Endothelial cell of umbilical vein (primary cell): ENCODE measurements around the gene TK2. TPM values are rescaled to one million over a fixed set of nuclear protein-coding genes. Genes with fewer than 3 reads are reported as not detected.

Experiments
- BruUV-seq: library from RNA; stranded (reverse); fragments of 400-500 nt; replicated peaks from 2 replicates; lab custom pipeline; 2021; lab: Mats Ljungman, UMichigan
- CTCF ChIA-PET: fragments of 300-600, 350-600 bp; sonication (Branson Sonifier 250); formaldehyde crosslinking; loops from one replicate; lab custom pipeline; 2021; ENCODE audit warnings: antibody characterized with exemption, inconsistent platforms; lab: Charles Lee
- POLR2A ChIA-PET: fragments of 300-600, 350-600 bp; sonication (Branson Sonifier 250); formaldehyde crosslinking; loops from one replicate; lab custom pipeline; 2021; ENCODE audit warnings: antibody characterized with exemption, inconsistent platforms; lab: Charles Lee
- DNase-seq: peaks from one replicate; pipeline ENCODE4 v3.0.0-alpha.2; 2011; ENCODE audit warnings: low read depth, low spot score
- FAIRE-seq: peaks from 2 replicates; lab custom pipeline; 2011; peaks lifted over from hg19 to GRCh38; lab: Jason Lieb, UNC
- H2AFZ ChIP-seq: 2 replicates; pipeline ENCODE4 v1.6.0; 2012; ENCODE audit warnings: low read depth, low read length, control low read depth, inconsistent platforms
- H3K27ac ChIP-seq: 2 replicates; pipeline ENCODE4 v1.5.1; 2011; ENCODE audit warnings: low read depth, mild to moderate bottlenecking, control low read depth, low read length, moderate library complexity; ENCODE audit not compliant: insufficient read depth
- H3K27me3 ChIP-seq, 2 experiments: 2 replicates each; pipeline versions ENCODE4 v1.6.0 to v1.6.1; 2011; ENCODE audit warnings: low read length in 2 of 2, mixed read lengths in 1 of 2; ENCODE audit not compliant: control insufficient read depth in 2 of 2, insufficient read depth in 2 of 2
- H3K36me3 ChIP-seq, 2 experiments: 2 replicates in 1 of 2; 3 replicates in 1 of 2; pipeline ENCODE4 v1.5.1; 2011; ENCODE audit warnings: low read length in 2 of 2, mild to moderate bottlenecking in 1 of 2, moderate library complexity in 1 of 2; ENCODE audit not compliant: control insufficient read depth in 2 of 2, insufficient read depth in 2 of 2; ENCODE audit errors: extremely low read depth in 1 of 2
- H3K4me1 ChIP-seq: 3 replicates; pipeline ENCODE4 v1.5.1; 2011; ENCODE audit warnings: mild to moderate bottlenecking, low read length; ENCODE audit not compliant: control insufficient read depth, insufficient read depth; ENCODE audit errors: extremely low read depth
- H3K4me2 ChIP-seq: 2 replicates; pipeline ENCODE4 v1.6.1; 2011; ENCODE audit warnings: low read length, control low read depth, mixed read lengths; ENCODE audit not compliant: insufficient read depth
- H3K4me3 ChIP-seq, 3 experiments: fragments of 200-600 bp in 1 of 3; sonication (generic), shearing (Covaris generic) in 1 of 3; replicated peaks in 1 of 3; 2 replicates each; pipeline ENCODE4 v1.5.1; 2011 to 2016; ENCODE audit warnings: control low read depth in 3 of 3, low read length in 3 of 3, mild to moderate bottlenecking in 2 of 3, inconsistent platforms in 1 of 3, low read depth in 1 of 3, moderate library complexity in 1 of 3; ENCODE audit not compliant: insufficient read depth in 1 of 3
- H3K79me2 ChIP-seq: 2 replicates; pipeline ENCODE4 v1.6.0; 2012; ENCODE audit warnings: low read length, inconsistent platforms; ENCODE audit not compliant: control insufficient read depth, insufficient read depth
- H3K9ac ChIP-seq: replicated peaks from 2 replicates; pipeline ENCODE3; 2011; ENCODE audit warnings: low read length, control low read depth; ENCODE audit not compliant: insufficient read depth; ENCODE audit errors: extremely low read depth
- H3K9me1 ChIP-seq: replicated peaks from 3 replicates; pipeline ENCODE4 v1.6.0; 2011; ENCODE audit warnings: mild to moderate bottlenecking, low read length; ENCODE audit not compliant: control insufficient read depth, insufficient read depth; ENCODE audit errors: extremely low read depth
- H3K9me3 ChIP-seq: replicated peaks from 2 replicates; pipeline ENCODE4 v1.5.1; 2012; ENCODE audit warnings: low read length, inconsistent platforms; ENCODE audit not compliant: control insufficient read depth, insufficient read depth
- H4K20me1 ChIP-seq: replicated peaks from 2 replicates; pipeline ENCODE3; 2011; ENCODE audit warnings: mild to moderate bottlenecking, low read length; ENCODE audit not compliant: control insufficient read depth, insufficient read depth; ENCODE audit errors: extremely low read depth
- CTCF ChIP-seq, 2 donors: IDR thresholded peaks; 1 replicate in 1 of 2; 2 replicates in 1 of 2; pipeline ENCODE4 v1.5.1; 2011; ENCODE audit warnings: low read length in 2 of 2, mild to moderate bottlenecking in 2 of 2, moderate library complexity in 2 of 2, control low read depth in 1 of 2, inconsistent platforms in 1 of 2, low read depth in 1 of 2; ENCODE audit not compliant: insufficient read depth in 1 of 2; ENCODE audit errors: extremely low read depth in 1 of 2
- FOS ChIP-seq: IDR thresholded peaks from 2 replicates; pipeline ENCODE4 v1.6.1; 2011; ENCODE audit warnings: mild to moderate bottlenecking, low read length, moderate library complexity, borderline replicate concordance; ENCODE audit not compliant: insufficient read depth
- GATA2 ChIP-seq: IDR thresholded peaks from 2 replicates; pipeline ENCODE4 v1.7.0; 2011; ENCODE audit warnings: low read depth, mild to moderate bottlenecking, moderate library complexity, mixed read lengths, low read length; ENCODE audit not compliant: insufficient read length, insufficient read depth
- JUN ChIP-seq: IDR thresholded peaks from 2 replicates; pipeline ENCODE4 v1.6.1; 2011; ENCODE audit warnings: borderline replicate concordance, low read depth; ENCODE audit not compliant: insufficient read length, insufficient read depth
- POLR2AphosphoS5 ChIP-seq: IDR thresholded peaks from 2 replicates; pipeline ENCODE4 v1.6.1; 2012; ENCODE audit warnings: low read depth, mild to moderate bottlenecking, control low read depth, low read length, moderate library complexity; ENCODE audit not compliant: insufficient read depth
- dilution Hi-C: fragments of 300-500 bp; cut with MboI; formaldehyde crosslinking; loops from one replicate; pipeline ENCODE4 v1.15.0; 2019; ENCODE audit warnings: low sequenced_read_pairs; ENCODE audit not compliant: extremely low pct_ligation_motif_present
- intact Hi-C: fragments of 100-400 bp; cut with micrococcal nuclease; formaldehyde crosslinking; loops from one replicate; pipeline ENCODE4 v1.10.0; 2022
- polyA plus RNA-seq, 4 experiments: library from polyadenylated mRNA; depleted of rRNA in 3 of 4; stranded (reverse) in 3 of 4; unstranded in 1 of 4; fragments of >200 nt; gene quantifications; 2 replicates each; pipeline versions ENCODE4 v1.2.1 to v1.2.3, GENCODE V29; 2011 to 2012; ENCODE audit warnings: missing spikeins in 1 of 4
- total RNA-seq: library from RNA; stranded (reverse); gene quantifications from 2 replicates; pipeline ENCODE4 v1.2.3, GENCODE V29; 2021

The TK2 gene
- total and polyA plus RNA-seq, 2 donors (not counting 3 experiments of a cell fraction or from before 2014, with no cell fraction given), result 12.1 to 25.2 TPM

DNA sequence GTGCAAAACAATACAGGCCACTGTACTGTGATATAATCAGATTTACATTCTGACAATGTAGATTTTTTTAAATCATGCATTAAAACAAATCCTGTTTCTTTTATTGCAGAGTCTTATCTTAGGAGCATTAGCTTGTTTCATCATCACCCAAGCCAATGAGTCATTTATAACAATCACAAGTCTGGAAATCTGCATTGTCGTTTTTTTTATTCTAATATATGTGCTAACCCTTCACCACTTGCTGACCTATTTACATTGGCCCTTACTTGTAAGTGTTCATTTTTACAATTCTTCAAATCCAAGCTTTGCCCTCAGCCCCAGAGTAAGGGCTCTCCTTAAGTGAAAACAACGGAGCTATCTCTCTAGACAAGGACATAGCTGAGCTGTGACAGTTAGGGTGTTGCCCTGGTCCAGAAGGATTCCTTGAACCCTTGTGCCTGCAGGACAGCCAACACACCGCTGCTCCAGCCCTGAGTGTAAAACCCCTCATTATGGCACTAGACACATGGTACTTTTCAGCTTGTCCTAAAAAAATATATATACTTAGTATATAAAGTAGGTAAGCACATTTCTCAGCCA lies 20.0 kb upstream of the TK2 start:
- no peaks in the 10 kb centered on the region for H3K9me1 ChIP-seq
- H2AFZ ChIP-seq, result no peak overlapping the region
- ChIA-PET POLR2A (no interaction called here), CTCF (interaction anchor here (0.9 to 2.2 kb wide), 15 partner anchors 9 to 298 kb away, joined by 3 to 16 read pairs (median 4); partner anchors contain the start of genes CKLF, CMTM2 and CMTM3)
- TF ChIP-seq FOS (peak; percentile 77), POLR2AphosphoS5 (peak; percentile 21), CTCF (IDR thresholded peaks at IDR 0.05; ENCODE audit: extremely low read depth in 1 of 2, insufficient read depth in 1 of 2, low read depth in 1 of 2, low read length in 2 of 2) (no peak), GATA2 (peak; percentile 49), JUN (peak; percentile 73)
- peaks cover 34% of the 10 kb centered on the region for H3K4me1 ChIP-seq
- no peaks in the 10 kb centered on the region for H3K27me3 ChIP-seq
- peak overlapping the region; percentile 81 for H3K4me2 ChIP-seq
- peaks cover 7% of the 10 kb centered on the region for H3K79me2 ChIP-seq
- H3K4me3 ChIP-seq, result no peak overlapping the region
- H3K9me3 ChIP-seq, result no peaks in the 10 kb centered on the region
- dilution Hi-C loops, result no loop called here
- no peaks in the 10 kb centered on the region for H4K20me1 ChIP-seq
- DNase-seq, result peak; percentile 76
- peak; percentile 44 for FAIRE-seq
- no TSS peak for BruUV-seq
- peak overlapping the region; percentile 79 for H3K27ac ChIP-seq
- H3K9ac ChIP-seq, result peak overlapping the region; percentile 29
- peaks cover 0 to 8% of the 10 kb centered on the region in 2 experiments for H3K36me3 ChIP-seq
- intact Hi-C loops, result loop anchor here (5.0 kb wide), 1 partner anchor 53 kb away; no protein-coding TSS in a partner anchor
